NCI-H146 treated with DMSO at 0.1 percent for 48 hours (cell line): Measurements from ENCODE around the gene MRPL49.
"Not testable (repeated sequence)": the region's sequence is repeated elsewhere in the genome, so short reads cannot be mapped to it uniquely, and the experiment has no call there.

Experiments
- DNase-seq: peaks from one replicate; lab custom pipeline; 2025; ENCODE audit not compliant: unreplicated experiment; lab: John Stamatoyannopoulos, UW

Gene MRPL49

GRCh38 chr11:65163684-65164083 lies 41.6 kb downstream of the MRPL49 start:
- no peak for DNase-seq

- no peak for DNase-seq
These were observed 43.5 kb downstream of the MRPL49 start for GRCh38 chr11:65165410-65166317.

- DNase-seq = no peak
These were observed 44.8 kb downstream of the MRPL49 start for GRCh38 chr11:65166893-65167292.

GRCh38 chr11:65167656-65168055 lies 45.5 kb downstream of the MRPL49 start:
- no peak for DNase-seq

GRCh38 chr11:65169164-65169641 lies 47.1 kb downstream of the MRPL49 start:
- no peak for DNase-seq

- no peak for DNase-seq
These were observed 48.0 kb downstream of the MRPL49 start, which contains the start of gene SPDYC for GRCh38 chr11:65170058-65170534. SPDYC (plus strand) TSS chr11:65170233; CDS start chr11:65171358, 1,125 bp downstream.

GRCh38 chr11:65172600-65172999 lies 50.5 kb downstream of the MRPL49 start:
- DNase-seq = no peak

GRCh38 chr11:65174571-65175010 lies 52.5 kb downstream of the MRPL49 start:
- not testable (repeated sequence) for DNase-seq
